Esophagus (tissue), 2 donors: ENCODE data around the gene KCNK13. TPM values are rescaled to one million over a fixed set of nuclear protein-coding genes. Genes with fewer than 3 reads are reported as not detected.
"Not testable (repeated sequence)": the region's sequence is repeated elsewhere in the genome, so short reads cannot be mapped to it uniquely, and the experiment has no call there.

Experiments
- H3K27ac ChIP-seq, 2 donors: one replicate each; pipeline ENCODE4 v1.5.1; 2013; ENCODE audit warnings: low read depth in 2 of 2, mild to moderate bottlenecking in 2 of 2, inconsistent platforms in 1 of 2, low read length in 1 of 2, moderate library complexity in 1 of 2
- H3K27me3 ChIP-seq, 2 donors: one replicate each; pipeline ENCODE4 v1.6.1; 2013; ENCODE audit warnings: low read length in 2 of 2, control low read depth in 1 of 2, mild to moderate bottlenecking in 1 of 2; ENCODE audit not compliant: insufficient read depth in 2 of 2, control insufficient read depth in 1 of 2
- H3K36me3 ChIP-seq, 2 donors: one replicate each; pipeline ENCODE4 v1.6.1; 2013; ENCODE audit warnings: low read length in 1 of 2; ENCODE audit not compliant: control insufficient read depth in 2 of 2, insufficient read depth in 2 of 2
- H3K4me1 ChIP-seq, 2 donors: one replicate each; pipeline ENCODE4 v1.6.1; 2013; ENCODE audit warnings: low read length in 1 of 2; ENCODE audit not compliant: control insufficient read depth in 2 of 2, insufficient read depth in 2 of 2
- H3K4me3 ChIP-seq, 2 donors: one replicate each; pipeline ENCODE4 v1.5.1; 2013; ENCODE audit warnings: low read length in 2 of 2, mild to moderate bottlenecking in 2 of 2, low read depth in 1 of 2, moderate library complexity in 1 of 2
- H3K9me3 ChIP-seq, 2 donors: one replicate each; pipeline ENCODE4 v1.6.1; 2013; ENCODE audit warnings: mild to moderate bottlenecking in 2 of 2, low read depth in 1 of 2, low read length in 1 of 2, moderate library complexity in 1 of 2; ENCODE audit not compliant: control insufficient read depth in 2 of 2, insufficient read depth in 1 of 2
- WGBS, 2 donors: extraction: QIAGEN DNeasy Blood & Tissue Kit; methylation state at CpG; one replicate each; pipeline ENCODE4 v1.1.7; 2013; 5-methylcytosine and 5-hydroxymethylcytosine counted together
- polyA plus RNA-seq, 2 donors: library from polyadenylated mRNA; stranded (reverse); fragments of 200-250 nt; gene quantifications; one replicate each; pipeline ENCODE4 v1.2.3, GENCODE V29; 2013
- donor health status: healthy with polysubstance abuse.
- donor health status: Bipolar disorder and iron deficiency.

The KCNK13 gene
- polyA plus RNA-seq, 2 donors: 0.06 to 0.07 TPM

DNA sequence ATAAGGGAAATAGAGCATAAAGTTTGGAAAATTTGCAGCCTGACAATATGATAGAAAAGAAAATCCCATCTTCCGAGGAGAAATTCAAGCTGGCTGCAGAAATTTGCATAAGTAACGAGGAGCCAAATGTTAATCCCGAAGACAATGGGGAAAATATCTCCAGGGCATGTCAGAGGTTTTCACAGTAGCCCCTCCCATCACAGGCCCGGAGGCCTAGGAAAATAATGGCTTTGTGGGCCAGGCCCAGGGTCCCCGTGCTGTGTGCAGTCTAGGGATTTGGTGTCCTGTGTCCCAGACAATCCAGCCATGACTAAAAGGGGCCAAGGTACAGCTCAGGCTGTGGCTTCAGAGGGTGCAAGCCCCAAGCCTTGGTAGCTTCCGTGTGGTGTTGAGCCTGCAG is 27.7 kb downstream of the KCNK13 start:
- H3K4me1 ChIP-seq, H3K4me3 ChIP-seq, H3K27ac ChIP-seq, H3K27me3 ChIP-seq, H3K36me3 ChIP-seq, H3K9me3 ChIP-seq: not testable (repeated sequence)
- 42 to 44% methylated on average over 6 of the region's 6 CpGs for WGBS, 2 donors

DNA sequence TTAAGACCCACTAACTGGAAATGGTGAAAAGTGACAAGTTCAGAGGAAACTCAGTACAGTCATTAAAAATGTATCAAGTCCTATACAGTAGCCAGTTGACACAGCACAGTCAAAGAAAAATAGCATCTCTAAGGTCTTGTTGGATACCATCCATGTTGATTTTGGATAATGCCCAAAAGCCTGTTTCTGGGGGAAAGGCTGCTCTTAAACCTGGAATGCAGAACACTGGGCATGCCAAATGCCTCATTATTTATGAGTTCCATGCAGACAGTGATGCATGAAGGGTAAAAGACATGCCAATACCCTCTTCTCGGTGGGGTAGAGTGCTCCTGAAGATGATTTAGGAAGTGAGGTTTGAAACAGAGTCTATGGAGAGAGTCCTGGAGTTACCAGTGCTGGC is 29.6 kb downstream of the KCNK13 start:
- WGBS, 2 donors: 7 to 30% methylated on average over 1 of the region's 1 CpG
- H3K27ac ChIP-seq: no peak overlapping the region
- H3K4me1 ChIP-seq: no peaks in the 10 kb centered on the region
- H3K4me3 ChIP-seq: no peak overlapping the region
- H3K9me3 ChIP-seq: no peaks in the 10 kb centered on the region
- H3K36me3 ChIP-seq: no peaks in the 10 kb centered on the region
- peaks cover 0 to 2% of the 10 kb centered on the region in 2 donors for H3K27me3 ChIP-seq

DNA sequence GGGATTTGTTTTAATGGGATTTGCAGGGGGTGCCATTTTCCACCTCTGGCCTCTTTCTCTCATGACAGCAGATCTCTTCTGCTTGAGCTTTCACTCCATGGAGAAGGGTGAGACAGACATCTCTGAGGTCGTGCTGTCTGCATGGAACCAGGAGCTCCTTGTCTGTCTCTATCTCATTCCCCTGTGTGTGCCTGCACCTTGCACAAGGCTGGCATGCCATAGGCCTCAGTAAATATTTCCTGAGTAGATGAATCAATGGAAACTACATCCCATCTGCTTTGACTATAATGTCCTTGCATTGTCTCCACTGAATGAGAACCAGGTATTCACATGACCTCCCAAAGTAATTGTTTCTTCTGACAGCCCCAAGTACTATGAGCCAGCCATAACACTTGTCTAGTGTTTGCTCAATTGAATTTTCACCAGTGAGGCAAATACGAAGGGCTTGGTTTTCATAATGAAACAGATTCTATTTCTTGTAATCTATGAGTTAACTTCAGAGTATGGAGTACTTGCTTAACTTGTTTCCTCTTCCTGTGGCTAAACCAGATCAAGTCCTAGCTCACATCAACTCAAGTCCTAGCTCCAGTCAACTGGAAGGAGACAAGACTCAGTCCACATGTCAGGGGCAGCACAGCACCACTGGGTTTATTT is 32.3 kb downstream of the KCNK13 start:
- no peaks in the 10 kb centered on the region for H3K36me3 ChIP-seq
- no peak overlapping the region for H3K4me3 ChIP-seq
- no peaks in the 10 kb centered on the region for H3K27me3 ChIP-seq
- peak overlapping the region in 1 of 2 donors; percentile 30 for H3K27ac ChIP-seq
- H3K4me1 ChIP-seq: no peaks in the 10 kb centered on the region
- no peaks in the 10 kb centered on the region for H3K9me3 ChIP-seq
- WGBS, 2 donors: 68 to 78% methylated on average over 2 of the region's 2 CpGs

DNA sequence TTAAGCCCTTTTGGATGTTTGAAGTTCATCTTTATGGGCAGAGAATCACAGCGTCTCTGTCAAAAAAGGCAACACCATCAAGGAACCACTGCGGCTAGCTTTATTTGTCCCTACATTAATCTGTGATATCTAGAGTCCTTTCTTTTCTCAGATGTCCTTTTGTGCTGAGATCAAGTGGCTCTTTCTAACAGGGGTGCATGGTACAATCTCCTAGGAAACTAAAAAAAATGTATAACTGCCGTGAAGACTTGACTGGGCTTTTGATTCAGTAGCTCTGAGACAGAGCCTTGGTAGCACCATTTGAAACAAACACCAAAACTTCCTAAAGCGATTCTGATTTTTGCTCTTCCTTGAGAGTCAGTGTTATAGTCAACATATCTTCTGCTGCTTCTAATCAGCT is 33.3 kb downstream of the KCNK13 start:
- no peaks in the 10 kb centered on the region for H3K4me1 ChIP-seq
- H3K27ac ChIP-seq: no peak overlapping the region
- WGBS, 2 donors: 84 to 85% methylated on average over 4 of the region's 4 CpGs
- H3K36me3 ChIP-seq: no peaks in the 10 kb centered on the region
- H3K9me3 ChIP-seq: no peaks in the 10 kb centered on the region
- no peak overlapping the region for H3K4me3 ChIP-seq
- no peaks in the 10 kb centered on the region for H3K27me3 ChIP-seq

DNA sequence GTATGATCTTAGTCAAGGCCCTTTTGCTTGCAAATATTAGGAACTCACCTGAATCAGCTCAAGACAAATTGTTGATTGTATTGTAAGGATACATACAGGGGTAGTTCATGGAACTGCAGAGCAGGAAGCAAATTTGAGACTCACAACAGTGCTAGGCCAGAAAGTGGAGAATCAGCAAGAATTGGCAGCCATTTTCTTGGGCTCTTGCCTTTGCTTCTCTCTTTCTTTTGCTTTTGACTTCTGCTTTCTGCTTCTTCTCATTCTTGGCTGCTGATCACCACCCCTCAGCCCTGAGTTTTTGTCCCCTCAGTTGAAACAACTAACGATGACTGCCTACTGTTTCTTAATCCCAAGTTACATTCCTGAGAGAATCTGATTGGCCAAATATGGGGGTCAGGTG is 34.8 kb downstream of the KCNK13 start:
- no peaks in the 10 kb centered on the region for H3K27me3 ChIP-seq
- 82 to 91% methylated on average over 1 of the region's 1 CpG for WGBS, 2 donors
- no peaks in the 10 kb centered on the region for H3K4me1 ChIP-seq
- H3K9me3 ChIP-seq: no peaks in the 10 kb centered on the region
- H3K4me3 ChIP-seq: no peak overlapping the region
- no peak overlapping the region for H3K27ac ChIP-seq
- H3K36me3 ChIP-seq: no peaks in the 10 kb centered on the region

DNA sequence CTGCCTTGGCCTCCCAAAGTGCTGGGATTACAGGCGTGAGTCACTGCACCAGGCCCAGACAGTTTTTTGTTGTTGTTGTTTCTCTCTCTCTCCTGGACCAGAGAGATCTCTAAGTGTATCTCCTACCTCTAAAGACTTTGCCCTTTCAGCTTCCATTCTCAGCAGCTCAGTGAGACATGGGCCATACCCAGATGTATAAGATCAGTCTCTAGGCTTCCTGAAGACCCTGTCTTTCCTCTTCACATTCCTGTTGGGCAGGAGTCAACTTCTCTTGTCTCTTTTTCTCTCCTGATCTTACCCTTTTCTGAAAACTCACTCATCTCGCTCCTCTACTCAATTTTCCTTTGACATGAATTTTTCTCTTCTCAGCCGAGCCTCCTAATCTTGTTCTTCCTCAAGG is 42.0 kb downstream of the KCNK13 start:
- Histone ChIP-seq H3K27ac (no peak overlapping the region), H3K27me3 (no peaks in the 10 kb centered on the region), H3K4me1 (no peaks in the 10 kb centered on the region), H3K4me3 (no peak overlapping the region), H3K36me3 (no peaks in the 10 kb centered on the region), H3K9me3 (no peaks in the 10 kb centered on the region)
- 60 to 81% methylated on average over 3 of the region's 3 CpGs for WGBS, 2 donors

DNA sequence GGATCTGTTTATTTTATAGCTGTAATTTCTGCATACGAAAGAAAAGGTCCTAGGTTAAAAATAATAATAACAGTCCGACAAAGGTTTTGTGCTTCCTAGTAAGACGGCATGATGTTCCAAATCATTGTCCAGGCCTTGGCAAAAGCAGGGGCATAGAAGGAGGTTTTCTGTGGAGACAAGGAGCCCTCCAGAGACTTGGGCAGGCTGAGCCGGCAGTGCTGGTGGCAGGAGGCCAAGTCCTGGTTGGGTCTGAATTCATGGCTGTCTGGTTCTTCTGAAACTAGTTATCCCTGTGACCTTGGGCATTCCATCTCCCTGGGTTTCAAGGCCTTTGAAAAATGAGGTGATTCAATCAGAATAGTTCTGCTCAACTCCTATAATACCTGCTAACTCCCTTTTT is 44.0 kb downstream of the KCNK13 start:
- no peaks in the 10 kb centered on the region for H3K9me3 ChIP-seq
- no peaks in the 10 kb centered on the region for H3K36me3 ChIP-seq
- H3K27me3 ChIP-seq: no peaks in the 10 kb centered on the region
- no peak overlapping the region for H3K27ac ChIP-seq
- H3K4me3 ChIP-seq: no peak overlapping the region
- no peaks in the 10 kb centered on the region for H3K4me1 ChIP-seq
- WGBS, 2 donors: 70% methylated on average over 4 of the region's 4 CpGs

DNA sequence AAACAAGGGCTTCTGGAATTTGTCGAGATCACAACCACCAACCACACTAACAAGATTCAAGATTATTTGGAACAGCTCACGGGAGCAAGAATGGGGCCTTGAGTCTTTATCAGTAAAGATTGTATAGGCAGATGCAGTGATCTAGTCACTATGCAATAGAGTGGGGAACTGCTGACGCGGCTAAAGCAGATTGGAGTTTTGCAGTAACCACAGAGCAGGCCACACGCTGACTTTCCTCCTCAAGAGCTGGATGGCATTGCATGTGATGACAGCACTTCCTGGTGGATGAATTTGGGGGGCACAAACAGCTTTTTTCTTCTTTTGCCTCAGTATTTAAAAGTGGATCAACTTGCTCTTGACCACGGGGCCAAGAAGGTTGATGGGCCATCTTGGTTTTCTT is 46.0 kb downstream of the KCNK13 start:
- H3K36me3 ChIP-seq: no peaks in the 10 kb centered on the region
- H3K4me3 ChIP-seq: no peak overlapping the region
- no peaks in the 10 kb centered on the region for H3K9me3 ChIP-seq
- H3K4me1 ChIP-seq: peaks cover 0 to 4% of the 10 kb centered on the region in 2 donors
- 90 to 92% methylated on average over 6 of the region's 6 CpGs for WGBS, 2 donors
- no peak overlapping the region for H3K27ac ChIP-seq
- H3K27me3 ChIP-seq: no peaks in the 10 kb centered on the region

DNA sequence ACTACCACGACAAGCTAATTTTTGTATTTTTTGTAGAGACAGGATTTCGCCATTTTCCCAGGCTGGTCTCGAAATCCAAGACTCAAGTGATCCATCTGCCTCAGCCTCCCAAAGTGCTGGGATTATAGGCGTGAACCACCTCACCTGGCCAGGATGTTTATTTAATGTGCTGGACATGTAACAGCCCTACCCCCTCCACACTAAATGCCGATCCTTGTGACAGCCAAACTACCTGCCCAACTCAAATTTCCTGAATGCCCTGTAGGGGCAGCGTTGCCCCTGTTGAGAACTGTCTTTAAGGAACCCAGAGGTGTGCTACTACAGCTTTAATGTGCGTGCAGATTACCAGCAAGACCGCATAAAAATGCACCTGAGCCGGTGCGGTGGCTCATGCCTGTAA is 48.1 kb downstream of the KCNK13 start:
- H3K4me3 ChIP-seq: no peak overlapping the region
- H3K27me3 ChIP-seq: no peaks in the 10 kb centered on the region
- no peaks in the 10 kb centered on the region for H3K36me3 ChIP-seq
- WGBS, 2 donors: 69 to 72% methylated on average over 10 of the region's 10 CpGs
- no peak overlapping the region for H3K27ac ChIP-seq
- H3K9me3 ChIP-seq: no peaks in the 10 kb centered on the region
- peaks cover 0 to 4% of the 10 kb centered on the region in 2 donors for H3K4me1 ChIP-seq

DNA sequence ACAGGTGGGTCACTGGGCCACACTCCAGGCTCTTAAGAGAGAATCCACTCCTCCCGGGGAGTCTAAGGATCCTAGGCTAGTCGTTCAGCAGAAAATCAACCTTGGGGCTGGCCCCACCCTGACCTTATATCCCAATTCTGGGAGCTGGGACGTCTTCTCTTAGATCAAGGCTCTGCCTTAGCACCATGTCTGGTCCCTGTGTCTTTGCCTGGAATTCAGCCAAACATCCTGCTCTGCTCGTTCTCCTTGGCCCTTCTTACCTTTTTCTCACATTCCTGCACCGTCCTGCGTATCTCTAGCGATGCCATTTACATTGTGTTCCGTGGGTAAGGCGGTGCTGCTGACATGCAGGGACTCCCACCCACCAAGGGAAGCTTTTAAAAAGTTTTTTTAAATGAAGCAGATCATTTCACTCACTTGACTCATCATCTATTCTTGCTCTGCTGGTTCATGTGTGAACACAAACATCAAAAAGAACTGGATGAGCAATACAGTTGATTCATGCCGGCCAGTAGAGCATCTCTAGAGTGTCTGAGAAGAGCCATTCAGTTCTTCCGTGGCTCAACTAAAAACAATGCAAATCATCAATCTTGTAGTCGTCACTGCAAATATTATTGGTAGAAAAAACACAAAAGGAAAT is 50.2 kb downstream of the KCNK13 start:
- Histone ChIP-seq H3K36me3 (no peaks in the 10 kb centered on the region), H3K9me3 (no peaks in the 10 kb centered on the region), H3K4me1 (peaks cover 0 to 4% of the 10 kb centered on the region in 2 donors), H3K27me3 (no peaks in the 10 kb centered on the region), H3K27ac (no peak overlapping the region), H3K4me3 (no peak overlapping the region)
- 38 to 51% methylated on average over 12 of the region's 12 CpGs for WGBS, 2 donors
